H1 (cell line): Measurements from ENCODE around the gene DBX2. TPM values are rescaled to one million over a fixed set of nuclear protein-coding genes. Genes with fewer than 3 reads are reported as not detected.

Experiments
- BCL11A ChIP-seq, 2 experiments: IDR thresholded peaks; one replicate each; pipeline ENCODE4 v1.6.1; 2011; ENCODE audit warnings: low read depth in 2 of 2, low read length in 2 of 2, mild to moderate bottlenecking in 2 of 2
- JUN ChIP-seq: IDR thresholded peaks from 2 replicates; pipeline ENCODE4 v1.6.1; 2011; ENCODE audit warnings: low read depth, mild to moderate bottlenecking, improper control_type of control experiment, low read length
- KDM4A ChIP-seq: IDR thresholded peaks from one replicate; pipeline ENCODE4 v1.7.1; 2012; ENCODE audit warnings: low read depth, mild to moderate bottlenecking, moderate library complexity, low read length, inconsistent platforms; ENCODE audit not compliant: severe bottlenecking
- MAFK ChIP-seq: IDR thresholded peaks from 2 replicates; pipeline ENCODE4 v1.6.1; 2012; ENCODE audit warnings: low read depth, mild to moderate bottlenecking, improper control_type of control experiment, low read length
- polyA plus RNA-seq, 7 experiments: library from polyadenylated mRNA; depleted of rRNA in 3 of 7; stranded (reverse) in 5 of 7; unstranded in 2 of 7; fragments of >200 nt in 5 of 7; fragments of 200-250 nt in 2 of 7; gene quantifications; 1 replicate in 5 of 7; 2 replicates in 1 of 7; 4 replicates in 1 of 7; pipeline versions ENCODE4 v1.2.1 to v1.2.3, GENCODE V29; 2011 to 2013; ENCODE audit warnings: missing spikeins in 2 of 7, mixed read lengths in 2 of 7
- total RNA-seq: library from RNA; stranded (reverse); fragmentation: NEBNext Ultra II Directional; extraction: Animal tissue kit (Norgen Biotek cat#: 25700); gene quantifications from 2 replicates; pipeline ENCODE4 v1.2.1, GENCODE V29; 2021

The DBX2 gene
- total and polyA plus RNA-seq, 2 of the 8 experiments (the other 6 are each of a cell fraction or from before 2014, with no cell fraction given), result 0.06 TPM; not detected in 1

DNA sequence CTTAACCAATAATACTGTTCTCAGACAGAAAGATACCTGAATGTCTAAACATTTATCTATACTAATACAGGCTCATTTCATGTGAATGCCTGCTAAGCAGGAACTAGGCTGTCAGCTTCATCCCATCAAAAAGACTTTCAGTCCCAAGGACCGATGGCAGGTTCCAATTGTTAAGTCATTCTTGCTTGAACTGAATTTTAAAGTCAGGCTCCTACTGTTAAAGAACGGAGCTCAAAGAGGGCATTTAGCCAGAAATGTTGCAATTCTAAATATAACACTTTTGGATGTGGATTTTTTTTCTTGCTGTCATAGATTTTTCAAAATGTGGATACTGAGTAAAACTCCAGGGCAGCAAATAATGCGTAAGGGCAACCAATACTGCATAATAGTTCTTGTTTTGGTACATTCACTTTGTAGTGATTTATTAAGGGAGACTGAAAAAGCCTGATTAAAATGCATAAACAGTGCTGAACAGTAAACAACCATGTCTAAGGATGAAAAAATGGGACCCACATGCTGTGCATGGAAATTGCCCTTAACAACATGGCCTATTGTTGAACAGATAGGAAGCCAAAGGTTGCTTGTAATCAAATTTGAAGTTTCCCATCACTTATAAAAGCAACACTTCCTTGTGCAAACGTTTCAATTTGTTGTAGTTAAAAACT lies 38.6 kb upstream of the DBX2 start (continued):
- TF ChIP-seq KDM4A (no peak), BCL11A (IDR thresholded peaks at IDR 0.05; ENCODE audit: low read depth in 2 of 2, low read length in 2 of 2) (no peak), JUN (no peak), MAFK (no peak)
